A549 (cell line): ENCODE results near the gene TMEM120A. TPM values are rescaled to one million over a fixed set of nuclear protein-coding genes. Genes with fewer than 3 reads are reported as not detected.

Experiments used
- ATAC-seq, 2 experiments: fragments of 200-7000 bp in 1 of 2; fragments of >200 bp in 1 of 2; cut with Nextera tagmentation in 1 of 2; cut with Tn5 transposase in 1 of 2; 3 replicates each; pipeline versions ENCODE4 v1.8.0 to v1.9.1; 2018 to 2020; ENCODE audit warnings: mild to moderate bottlenecking in 1 of 2, moderate library complexity in 1 of 2
- CTCF ChIA-PET: fragments of 300-600 bp; sonication (Branson Sonifier 250); formaldehyde crosslinking; extraction: SDS; loops from one replicate; lab custom pipeline; 2021; ENCODE audit warnings: antibody characterized with exemption, inconsistent platforms; lab: Yijun Ruan, JAX
- POLR2A ChIA-PET: fragments of 350-600 bp; formaldehyde crosslinking; extraction: SDS; loops from one replicate; lab custom pipeline; 2021; ENCODE audit warnings: antibody characterized with exemption, inconsistent platforms; lab: Yijun Ruan, JAX
- DNase-seq, 2 experiments: peaks; one replicate each; pipeline versions ENCODE4 v3.0.0 to v3.0.0-alpha.2; 2011 to 2016; ENCODE audit warnings: low read depth in 1 of 2, low spot score in 1 of 2
- FAIRE-seq: peaks from 2 replicates; lab custom pipeline; 2011; peaks lifted over from hg19 to GRCh38; lab: Jason Lieb, UNC
- H3K27ac ChIP-seq, 2 experiments: fragments of >200 bp; sonication (Bioruptor Twin); formaldehyde crosslinking; 3 replicates each; pipeline ENCODE4 v1.5.1; 2016 to 2017
- H3K4me1 ChIP-seq: fragments of >200 bp; sonication (Bioruptor Twin); formaldehyde crosslinking; 3 replicates; pipeline ENCODE4 v1.6.1; 2016
- H3K4me2 ChIP-seq: fragments of >200 bp; sonication (Bioruptor Twin); formaldehyde crosslinking; 3 replicates; pipeline ENCODE4 v1.6.1; 2016
- H3K4me3 ChIP-seq: fragments of >200 bp; sonication (Bioruptor Twin); formaldehyde crosslinking; 3 replicates; pipeline ENCODE4 v1.5.1; 2016
- H3K9me3 ChIP-seq: fragments of >200 bp; sonication (Bioruptor Twin); formaldehyde crosslinking; 3 replicates; pipeline ENCODE4 v1.6.1; 2016
- ATOH8 ChIP-seq: fragments of 250-450 bp; sonication (Bioruptor Pico); IDR thresholded peaks from 2 replicates; pipeline ENCODE4 v1.5.0; 2020; ENCODE audit warnings: low read depth, mild to moderate bottlenecking, moderate library complexity
- CBX8 ChIP-seq: fragments of 200-600 bp; sonication (generic); IDR thresholded peaks from 2 replicates; pipeline ENCODE4 v1.6.1; 2016
- CHD4 ChIP-seq: fragments of 200-600 bp; sonication (generic); IDR thresholded peaks from 2 replicates; pipeline ENCODE4 v1.6.1; 2016; ENCODE audit warnings: antibody characterized with exemption, mild to moderate bottlenecking, borderline replicate concordance
- E2F6 ChIP-seq: IDR thresholded peaks from 2 replicates; pipeline ENCODE4 v1.6.1; 2012; ENCODE audit warnings: low read depth, borderline replicate concordance
- EP300 ChIP-seq, 2 experiments: fragments of >200 bp; sonication (Bioruptor Twin); formaldehyde crosslinking; IDR thresholded peaks; 2 replicates in 1 of 2; 3 replicates in 1 of 2; pipeline ENCODE4 v1.6.1; 2016 to 2017
- FOXS1 ChIP-seq: fragments of 250-450 bp; sonication (Bioruptor Pico); IDR thresholded peaks from 2 replicates; pipeline ENCODE4 v1.5.0; 2020; ENCODE audit warnings: mild to moderate bottlenecking, moderate library complexity
- HES2 ChIP-seq: fragments of >200 bp; sonication (Bioruptor Twin); formaldehyde crosslinking; IDR thresholded peaks from 2 replicates; pipeline ENCODE4 v1.6.1; 2016
- HEYL ChIP-seq: fragments of 250-450 bp; sonication (Bioruptor Pico); IDR thresholded peaks from 2 replicates; pipeline ENCODE4 v1.8.0; 2021; ENCODE audit warnings: mild to moderate bottlenecking, moderate library complexity
- HOXA7 ChIP-seq: fragments of 250-450 bp; sonication (Bioruptor Pico); IDR thresholded peaks from 2 replicates; pipeline ENCODE4 v1.5.0; 2020; ENCODE audit warnings: mild to moderate bottlenecking, moderate library complexity
- HOXB5 ChIP-seq: fragments of 250-450 bp; sonication (Bioruptor Pico); IDR thresholded peaks from 2 replicates; pipeline ENCODE4 v1.5.0; 2020; ENCODE audit warnings: mild to moderate bottlenecking, moderate library complexity
- JUN ChIP-seq, 2 experiments: fragments of >200 bp; sonication (Bioruptor Twin); formaldehyde crosslinking; IDR thresholded peaks; 2 replicates in 1 of 2; 3 replicates in 1 of 2; pipeline ENCODE4 v1.6.1; 2016 to 2017
- JUNB ChIP-seq: fragments of >200 bp; sonication (Bioruptor Twin); formaldehyde crosslinking; IDR thresholded peaks from 2 replicates; pipeline ENCODE4 v1.6.1; 2016
- KDM1A ChIP-seq: fragments of 200-600 bp; sonication (generic); IDR thresholded peaks from 2 replicates; pipeline ENCODE4 v1.6.1; 2016; ENCODE audit warnings: low read depth, mild to moderate bottlenecking
- MAX ChIP-seq: IDR thresholded peaks from 2 replicates; pipeline ENCODE4 v1.6.1; 2012
- POLR2A ChIP-seq: IDR thresholded peaks from 2 replicates; pipeline ENCODE4 v1.6.1; 2012; ENCODE audit warnings: mild to moderate bottlenecking, low read length
- POLR2AphosphoS2 ChIP-seq: conservative IDR thresholded peaks from 2 replicates; pipeline ENCODE4 v1.6.1; 2012; ENCODE audit warnings: low read length, improper control_type of control experiment, inconsistent platforms
- RAD21 ChIP-seq, 2 experiments: fragments of >200 bp in 1 of 2; sonication (Bioruptor Twin) in 1 of 2; formaldehyde crosslinking in 1 of 2; IDR thresholded peaks in 1 of 2; conservative IDR thresholded peaks in 1 of 2; 2 replicates in 1 of 2; 3 replicates in 1 of 2; pipeline ENCODE4 v1.6.1; 2012 to 2018; ENCODE audit warnings: inconsistent platforms in 1 of 2
- RCOR1 ChIP-seq: fragments of 150-350 bp; IDR thresholded peaks from 2 replicates; pipeline ENCODE4 v1.6.1; 2014; ENCODE audit warnings: antibody characterized with exemption, low read length, low read depth
- RFX5 ChIP-seq: fragments of 450-650 bp; IDR thresholded peaks from 2 replicates; pipeline ENCODE4 v1.7.1; 2014; ENCODE audit warnings: antibody characterized with exemption, mild to moderate bottlenecking, moderate library complexity
- TP53 ChIP-seq: fragments of 250-450 bp; sonication (Bioruptor Pico); IDR thresholded peaks from 2 replicates; pipeline ENCODE4 v1.5.0; 2021; ENCODE audit warnings: mild to moderate bottlenecking, moderate library complexity
- ZC3H11A ChIP-seq: fragments of 450-650 bp; IDR thresholded peaks from 2 replicates; pipeline ENCODE4 v1.6.1; 2014; ENCODE audit warnings: antibody characterized with exemption, mild to moderate bottlenecking
- ZFP36 ChIP-seq: fragments of 450-650 bp; IDR thresholded peaks from 2 replicates; pipeline ENCODE4 v1.6.1; 2014; ENCODE audit warnings: borderline replicate concordance; ENCODE audit not compliant: partially characterized antibody
- ZNF302 ChIP-seq: fragments of 250-450 bp; sonication (Bioruptor Pico); IDR thresholded peaks from 2 replicates; pipeline ENCODE4 v1.9.0; 2021; ENCODE audit warnings: inconsistent platforms, mild to moderate bottlenecking, moderate library complexity
- WGBS: methylation state at CpG from one replicate; pipeline ENCODE4 v1.1.6; 2017; ENCODE audit errors: missing lambda C conversion rate; 5-methylcytosine and 5-hydroxymethylcytosine counted together
- polyA plus RNA-seq, 4 experiments: library from polyadenylated mRNA; depleted of rRNA in 3 of 4; stranded (reverse); fragments of >200 nt; fragmentation: RNase III in 1 of 4; extraction: RNeasy Plus Mini Kit Qiagen cat#74134 plus additional on column Dnase treatment in 1 of 4; gene quantifications; 2 replicates in 3 of 4; 3 replicates in 1 of 4; pipeline ENCODE4 v1.2.3, GENCODE V29; 2011 to 2017

Gene TMEM120A
- polyA plus RNA-seq, 2 of the 4 experiments (the other 2 are of a cell fraction) = 46.0 to 53.8 TPM

- H3K27ac ChIP-seq = 0 out of 6 replicates have a peak overlapping the region, but pooled peaks of 1 of the 2 experiments have one; percentile 3
- FAIRE-seq (no peak), ATAC-seq (no peak), DNase-seq (no peak)
- no peak overlapping the region for H3K4me2 ChIP-seq
- no peaks in the 10 kb centered on the region for H3K9me3 ChIP-seq
- H3K4me3 ChIP-seq = no peak overlapping the region
- POLR2A ChIA-PET = no interaction called here
- CTCF ChIA-PET = interaction anchor here (3.3 kb wide), 1 partner anchor 103 kb away, joined by 12 read pairs; no protein-coding TSS in a partner anchor
- TF ChIP-seq JUNB (no peak), ATOH8 (no peak), HOXB5 (CRISPR knock-in tag) (no peak)
- peaks cover 7% of the 10 kb centered on the region; the same call in 1 of the 3 replicates for H3K4me1 ChIP-seq
- WGBS = 93% methylated on average over 30 of the region's 30 CpGs
Observed at GRCh38 chr7:75969704-75970498, 24.5 kb downstream of the TMEM120A start.

GRCh38 chr7:75969182-75969581 lies 25.2 kb downstream of the TMEM120A start:
- CTCF ChIA-PET = interaction anchor here (1.0 to 3.3 kb wide), 2 partner anchors 9 to 103 kb away, joined by 3 to 12 read pairs; no protein-coding TSS in a partner anchor
- no peak overlapping the region for H3K4me2 ChIP-seq
- ATAC-seq (no peak), DNase-seq (no peak), FAIRE-seq (no peak)
- POLR2A ChIA-PET = no interaction called here
- peaks cover 7% of the 10 kb centered on the region; the same call in 1 of the 3 replicates for H3K4me1 ChIP-seq
- WGBS = 94% methylated on average over 8 of the region's 13 CpGs
- no peaks in the 10 kb centered on the region for H3K9me3 ChIP-seq
- no peak overlapping the region for H3K4me3 ChIP-seq
- TF ChIP-seq EP300 (IDR thresholded peaks at IDR 0.05) (no peak), HEYL (no peak), CHD4 (no peak), TP53 (no peak), POLR2A (no peak), HES2 (no peak)
- 0 out of 6 replicates have a peak overlapping the region, but pooled peaks of 1 of the 2 experiments have one; percentile 10 for H3K27ac ChIP-seq

GRCh38 chr7:75968561-75969001 lies 25.8 kb downstream of the TMEM120A start:
- Histone ChIP-seq H3K4me3 (no peak overlapping the region), H3K9me3 (no peaks in the 10 kb centered on the region), H3K4me2 (no peak overlapping the region), H3K4me1 (peaks cover 7% of the 10 kb centered on the region; the same call in 1 of the 3 replicates), H3K27ac (no peak overlapping the region)
- POLR2A ChIA-PET = interaction anchor here (0.6 kb wide), 2 partner anchors 90 to 186 kb away, joined by 4 to 7 read pairs; partner anchors contain the start of gene RHBDD2
- CTCF ChIA-PET = interaction anchor here (1.0 to 3.3 kb wide), 2 partner anchors 9 to 102 kb away, joined by 3 to 12 read pairs; no protein-coding TSS in a partner anchor
- ATAC-seq (no peak), FAIRE-seq (no peak), DNase-seq (no peak)
- 93% methylated on average over 12 of the region's 12 CpGs for WGBS
- no peak for TF ChIP-seq MAX
- TF ChIP-seq KDM1A = no peak
- TF ChIP-seq HOXB5 (CRISPR knock-in tag) = no peak
- no peak for TF ChIP-seq ZFP36
- no peak for TF ChIP-seq ZNF302
- TF ChIP-seq RAD21 (conservative IDR thresholded peaks at IDR 0.05 in 1 of 2, IDR thresholded peaks at IDR 0.05 in 1 of 2) = no peak
- no peak for TF ChIP-seq FOXS1 (CRISPR knock-in tag)
- TF ChIP-seq E2F6 = no peak
- TF ChIP-seq CBX8 = no peak
- no peak for TF ChIP-seq RCOR1
- TF ChIP-seq JUN (IDR thresholded peaks at IDR 0.05) = no peak
- TF ChIP-seq RFX5 = no peak
- no peak for TF ChIP-seq HOXA7 (CRISPR knock-in tag)
- no peak for TF ChIP-seq ZC3H11A
- TF ChIP-seq EP300 (IDR thresholded peaks at IDR 0.05) = no peak
- TF ChIP-seq POLR2AphosphoS2 = no peak
- TF ChIP-seq ATOH8 = no peak
